Measurements from ENCODE around the gene CYP20A1.
"Not testable (repeated sequence)": the region's sequence is repeated elsewhere in the genome, so short reads cannot be mapped to it uniquely, and the experiment has no call there.

The CYP20A1 gene

GRCh38 chr2:203280428-203281064, 41.7 kb downstream of the CYP20A1 start:
- DNase-seq (ENCODE audit: low read depth): peak; percentile 23

GRCh38 chr2:203282101-203282500, 43.3 kb downstream of the CYP20A1 start:
- DNase-seq (ENCODE audit: low read depth): no peak

- no peak for DNase-seq (ENCODE audit: low read depth)
Measured at GRCh38 chr2:203286532-203286931, 47.7 kb downstream of the CYP20A1 start.

- DNase-seq (ENCODE audit: low read depth): peak; percentile 3
Measured at GRCh38 chr2:203301667-203302066, 62.8 kb downstream of the CYP20A1 start.

- DNase-seq (ENCODE audit: low read depth): not testable (repeated sequence)
Measured at GRCh38 chr2:203302586-203302985, 63.8 kb downstream of the CYP20A1 start.

GRCh38 chr2:203310688-203311436, 72.0 kb downstream of the CYP20A1 start:
- DNase-seq (ENCODE audit: low read depth): no peak

GRCh38 chr2:203326356-203326755, 87.5 kb downstream of the CYP20A1 start:
- no peak for DNase-seq (ENCODE audit: low read depth)

GRCh38 chr2:203327582-203327900, 88.7 kb downstream of the CYP20A1 start:
- no peak for DNase-seq (ENCODE audit: low read depth)

- peak; percentile 88 for DNase-seq (ENCODE audit: low read depth)
Measured at GRCh38 chr2:203327901-203328759, 89.3 kb downstream of the CYP20A1 start, which contains the start of gene ABI2. ABI2 (plus strand) TSS chr2:203328394; CDS start chr2:203328515, 121 bp downstream.

GRCh38 chr2:203328760-203329540, 90.1 kb downstream of the CYP20A1 start:
- peak; percentile 72 for DNase-seq (ENCODE audit: low read depth)

GRCh38 chr2:203330434-203330833, 91.6 kb downstream of the CYP20A1 start:
- peak; percentile 40 for DNase-seq (ENCODE audit: low read depth)

- no peak for DNase-seq (ENCODE audit: low read depth)
Measured at GRCh38 chr2:203338322-203338721, 99.5 kb downstream of the CYP20A1 start.

- DNase-seq (ENCODE audit: low read depth): peak; percentile 70
Measured at GRCh38 chr2:203340791-203341487, 102.1 kb downstream of the CYP20A1 start.

GRCh38 chr2:203341741-203342310, 103.0 kb downstream of the CYP20A1 start:
- DNase-seq (ENCODE audit: low read depth): no peak

- DNase-seq (ENCODE audit: low read depth): not testable (repeated sequence)
Measured at GRCh38 chr2:203342374-203342773, 103.6 kb downstream of the CYP20A1 start.

- DNase-seq (ENCODE audit: low read depth): no peak
Measured at GRCh38 chr2:203344667-203345066, 105.8 kb downstream of the CYP20A1 start.

- DNase-seq (ENCODE audit: low read depth): no peak
Measured at GRCh38 chr2:203346612-203347011, 107.8 kb downstream of the CYP20A1 start.

GRCh38 chr2:203347375-203347774, 108.6 kb downstream of the CYP20A1 start:
- DNase-seq (ENCODE audit: low read depth): no peak

GRCh38 chr2:203352604-203353255, 113.9 kb downstream of the CYP20A1 start:
- DNase-seq (ENCODE audit: low read depth): no peak

- DNase-seq (ENCODE audit: low read depth): no peak
Measured at GRCh38 chr2:203354966-203355365, 116.1 kb downstream of the CYP20A1 start.
